ENCODE data around the gene HEPACAM. TPM values are rescaled to one million over a fixed set of nuclear protein-coding genes. Genes with fewer than 3 reads are reported as not detected.

HEPACAM gene
- total and polyA plus RNA-seq, 2 donors (not counting 3 experiments of a cell fraction or from before 2014, with no cell fraction given) = not detected

GRCh38 chr11:124872741-124873140, 63.1 kb downstream of the HEPACAM start:
- Histone ChIP-seq H3K27me3 (ENCODE audit: control insufficient read depth in 2 of 2, insufficient read depth in 2 of 2, low read length in 2 of 2) (peaks cover 52 to 59% of the 10 kb centered on the region in 2 experiments), H3K4me1 (ENCODE audit: control insufficient read depth, extremely low read depth, insufficient read depth, low read length) (peaks cover 15% of the 10 kb centered on the region), H3K4me3 (replicated peaks in 1 of 3; ENCODE audit: insufficient read depth in 1 of 3, low read depth in 1 of 3, low read length in 3 of 3) (no peak overlapping the region), H3K9ac (replicated peaks; ENCODE audit: extremely low read depth, insufficient read depth, low read length) (no peak overlapping the region), H3K4me2 (ENCODE audit: insufficient read depth, low read length) (no peak overlapping the region), H3K9me1 (replicated peaks; ENCODE audit: control insufficient read depth, extremely low read depth, insufficient read depth, low read length) (no peaks in the 10 kb centered on the region), H3K27ac (ENCODE audit: insufficient read depth, low read depth, low read length) (no peak overlapping the region), H2AFZ (ENCODE audit: low read depth, low read length) (no peak overlapping the region), H3K79me2 (ENCODE audit: control insufficient read depth, insufficient read depth, low read length) (no peaks in the 10 kb centered on the region), H3K36me3 (ENCODE audit: control insufficient read depth in 2 of 2, extremely low read depth in 1 of 2, insufficient read depth in 2 of 2, low read length in 2 of 2) (no peaks in the 10 kb centered on the region), H4K20me1 (replicated peaks; ENCODE audit: control insufficient read depth, extremely low read depth, insufficient read depth, low read length) (no peaks in the 10 kb centered on the region), H3K9me3 (replicated peaks; ENCODE audit: control insufficient read depth, insufficient read depth, low read length) (no peaks in the 10 kb centered on the region)
- ChIA-PET POLR2A (no interaction called here), CTCF (no interaction called here)
- no peak for TF ChIP-seq EZH2 (IDR thresholded peaks at IDR 0.05; ENCODE audit: borderline replicate concordance, low read depth, low read length, severe bottlenecking)
- no peak for TF ChIP-seq POLR2A (IDR thresholded peaks at IDR 0.05; ENCODE audit: low read depth, low read length)
- TF ChIP-seq MAX (IDR thresholded peaks at IDR 0.05; ENCODE audit: insufficient read depth, insufficient read length) = no peak
- no peak for TF ChIP-seq GATA2 (IDR thresholded peaks at IDR 0.05; ENCODE audit: insufficient read depth, insufficient read length, low read depth, low read length)
- no peak for TF ChIP-seq JUN (IDR thresholded peaks at IDR 0.05; ENCODE audit: borderline replicate concordance, insufficient read depth, insufficient read length, low read depth)
- DNase-seq (ENCODE audit: low read depth, low spot score) (no peak), FAIRE-seq (no peak)
- BruUV-seq (replicated peaks) = no TSS peak
- intact Hi-C loops (cut with micrococcal nuclease) = no loop called here
- dilution Hi-C loops (cut with MboI; ENCODE audit: extremely low pct_ligation_motif_present, low sequenced_read_pairs) = no loop called here

GRCh38 chr11:124872280-124872679, 63.6 kb downstream of the HEPACAM start:
- dilution Hi-C loops (cut with MboI; ENCODE audit: extremely low pct_ligation_motif_present, low sequenced_read_pairs) = no loop called here
- Histone ChIP-seq H3K9ac (replicated peaks; ENCODE audit: extremely low read depth, insufficient read depth, low read length) (no peak overlapping the region), H3K79me2 (ENCODE audit: control insufficient read depth, insufficient read depth, low read length) (no peaks in the 10 kb centered on the region), H2AFZ (ENCODE audit: low read depth, low read length) (no peak overlapping the region), H3K27ac (ENCODE audit: insufficient read depth, low read depth, low read length) (no peak overlapping the region), H3K9me3 (replicated peaks; ENCODE audit: control insufficient read depth, insufficient read depth, low read length) (no peaks in the 10 kb centered on the region), H3K4me3 (replicated peaks in 1 of 3; ENCODE audit: insufficient read depth in 1 of 3, low read depth in 1 of 3, low read length in 3 of 3) (no peak overlapping the region), H3K27me3 (ENCODE audit: control insufficient read depth in 2 of 2, insufficient read depth in 2 of 2, low read length in 2 of 2) (peaks cover 54 to 62% of the 10 kb centered on the region in 2 experiments), H4K20me1 (replicated peaks; ENCODE audit: control insufficient read depth, extremely low read depth, insufficient read depth, low read length) (no peaks in the 10 kb centered on the region), H3K4me2 (ENCODE audit: insufficient read depth, low read length) (no peak overlapping the region), H3K36me3 (ENCODE audit: control insufficient read depth in 2 of 2, extremely low read depth in 1 of 2, insufficient read depth in 2 of 2, low read length in 2 of 2) (no peaks in the 10 kb centered on the region), H3K4me1 (ENCODE audit: control insufficient read depth, extremely low read depth, insufficient read depth, low read length) (peaks cover 11% of the 10 kb centered on the region), H3K9me1 (replicated peaks; ENCODE audit: control insufficient read depth, extremely low read depth, insufficient read depth, low read length) (no peaks in the 10 kb centered on the region)
- FAIRE-seq (no peak), DNase-seq (ENCODE audit: low read depth, low spot score) (no peak)
- CTCF ChIA-PET = interaction anchor here (1.6 kb wide), 1 partner anchor 35 kb away, joined by 4 read pairs; no protein-coding TSS in a partner anchor
- BruUV-seq (replicated peaks) = no TSS peak
- intact Hi-C loops (cut with micrococcal nuclease) = no loop called here
- no peak for TF ChIP-seq FOS (IDR thresholded peaks at IDR 0.05; ENCODE audit: borderline replicate concordance, insufficient read depth, low read length)
- no peak for TF ChIP-seq GATA2 (IDR thresholded peaks at IDR 0.05; ENCODE audit: insufficient read depth, insufficient read length, low read depth, low read length)
- no peak for TF ChIP-seq POLR2A (IDR thresholded peaks at IDR 0.05; ENCODE audit: low read depth, low read length)
- TF ChIP-seq JUN (IDR thresholded peaks at IDR 0.05; ENCODE audit: borderline replicate concordance, insufficient read depth, insufficient read length, low read depth) = no peak
- TF ChIP-seq MYC (IDR thresholded peaks at IDR 0.05; ENCODE audit: low read depth, low read length) = no peak
- TF ChIP-seq EZH2 (IDR thresholded peaks at IDR 0.05; ENCODE audit: borderline replicate concordance, low read depth, low read length, severe bottlenecking) = peak; percentile 48
- TF ChIP-seq POLR2AphosphoS5 (IDR thresholded peaks at IDR 0.05; ENCODE audit: insufficient read depth, low read depth, low read length) = no peak
- POLR2A ChIA-PET = no interaction called here

Data from endothelial cell of umbilical vein (primary cell).